Panc1 (cell line): Measurements from ENCODE around the gene IGFLR1. TPM values are rescaled to one million over a fixed set of nuclear protein-coding genes. Genes with fewer than 3 reads are reported as not detected.

Experiments
- ATAC-seq: fragments of 200-7000 bp; cut with Tn5 transposase; 2 replicates; pipeline ENCODE4 v1.9.1; 2020; ENCODE audit warnings: mild to moderate bottlenecking, moderate library complexity
- BruUV-seq: library from RNA; stranded (reverse); fragments of 400-500 nt; replicated peaks from 2 replicates; lab custom pipeline; 2021; lab: Mats Ljungman, UMichigan
- CTCF ChIA-PET: fragments of 300-600 bp; sonication (Branson Sonifier 250); formaldehyde crosslinking; loops from one replicate; lab custom pipeline; 2022; ENCODE audit warnings: antibody characterized with exemption; lab: Charles Lee
- POLR2A ChIA-PET: fragments of 300-600 bp; sonication (Branson Sonifier 250); formaldehyde crosslinking; loops from one replicate; lab custom pipeline; 2022; ENCODE audit warnings: antibody characterized with exemption; lab: Charles Lee
- DNase-seq: peaks from one replicate; pipeline ENCODE4 v3.0.0-alpha.2; 2010; ENCODE audit warnings: low read depth, low spot score
- H3K27ac ChIP-seq: 2 replicates; pipeline ENCODE4 v1.5.1; 2011; ENCODE audit warnings: mild to moderate bottlenecking, low read length, inconsistent platforms
- H3K27me3 ChIP-seq: fragments of 200-500 bp; sonication (Bioruptor generic); 2 replicates; pipeline ENCODE4 v1.6.0; 2014; ENCODE audit warnings: low read length, inconsistent platforms; ENCODE audit not compliant: control insufficient read depth, insufficient read depth
- H3K36me3 ChIP-seq: fragments of 200-500 bp; sonication (Bioruptor generic); 2 replicates; pipeline ENCODE4 v1.5.1; 2014; ENCODE audit warnings: inconsistent platforms, mild to moderate bottlenecking, low read length, moderate library complexity; ENCODE audit not compliant: control insufficient read depth, insufficient read depth
- H3K4me1 ChIP-seq: 2 replicates; pipeline ENCODE4 v1.5.1; 2011; ENCODE audit warnings: inconsistent platforms, mild to moderate bottlenecking, low read length, moderate library complexity; ENCODE audit not compliant: control insufficient read depth, insufficient read depth
- H3K4me3 ChIP-seq, 2 experiments: 2 replicates each; pipeline ENCODE4 v1.5.1; 2011 to 2012; ENCODE audit warnings: low read depth in 2 of 2, low read length in 2 of 2, mild to moderate bottlenecking in 2 of 2, inconsistent platforms in 1 of 2, moderate library complexity in 1 of 2
- H3K9me3 ChIP-seq: fragments of 200-500 bp; sonication (Bioruptor generic); 2 replicates; pipeline ENCODE4 v1.5.1; 2014; ENCODE audit warnings: low read depth, mild to moderate bottlenecking, inconsistent platforms, low read length, moderate library complexity; ENCODE audit not compliant: control insufficient read depth, insufficient read depth
- POLR2AphosphoS5 ChIP-seq: IDR thresholded peaks from 2 replicates; pipeline ENCODE4 v1.6.1; 2012; ENCODE audit warnings: mild to moderate bottlenecking, low read depth, low read length, moderate library complexity
- SIN3A ChIP-seq: IDR thresholded peaks from 2 replicates; pipeline ENCODE4 v1.6.1; 2012; ENCODE audit warnings: low read depth, mild to moderate bottlenecking, low read length, moderate library complexity, borderline replicate concordance; ENCODE audit not compliant: insufficient read depth
- TCF7L2 ChIP-seq: IDR thresholded peaks from 2 replicates; pipeline ENCODE4 v1.6.1; 2011; ENCODE audit warnings: mild to moderate bottlenecking, low read depth, low read length, inconsistent platforms
- in situ Hi-C: cut with HindIII; loops from 2 replicates; pipeline ENCODE4 v1.10.0; 2016; ENCODE audit warnings: low sequenced_read_pairs, low pct_unique_long_range_greater_than_20kb
- intact Hi-C: fragments of 100-400 bp; cut with micrococcal nuclease; formaldehyde crosslinking; loops from one replicate; pipeline ENCODE4 v1.10.0; 2022; ENCODE audit not compliant: unreplicated experiment
- total RNA-seq: library from RNA; stranded (reverse); gene quantifications from one replicate; pipeline ENCODE4 v1.2.1, GENCODE V29; 2021; ENCODE audit not compliant: unreplicated experiment
- TF ChIP-seq, protein P1 (sequence below): fragments of 450-650 bp; IDR thresholded peaks from 2 replicates; pipeline ENCODE4 v1.5.1; 2017; ENCODE audit warnings: mild to moderate bottlenecking
- TF ChIP-seq, protein P2 (sequence below), 2 experiments: IDR thresholded peaks; 2 replicates each; pipeline ENCODE4 v1.6.1; 2011 to 2012; ENCODE audit warnings: low read depth in 2 of 2, control low read depth in 1 of 2, low read length in 1 of 2, mild to moderate bottlenecking in 1 of 2, moderate library complexity in 1 of 2; ENCODE audit not compliant: insufficient read depth in 1 of 2

The IGFLR1 gene
- total RNA-seq, 1 experiment from 2014 or later, result 12.5 TPM

DNA sequence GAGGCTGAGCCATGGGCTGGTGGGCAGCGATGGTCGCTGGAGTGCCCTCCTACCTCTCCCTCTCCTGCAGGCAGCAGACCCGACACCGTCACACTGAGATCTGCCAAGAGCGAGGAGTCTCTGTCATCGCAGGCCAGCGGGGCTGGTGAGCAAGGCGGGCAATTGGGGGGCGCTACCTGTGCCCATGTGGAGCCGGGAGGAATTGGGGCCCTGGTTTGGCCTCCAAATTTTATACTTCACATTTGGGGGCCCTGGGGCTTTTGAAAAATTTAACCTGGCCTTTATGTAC is 43.0 kb upstream of the IGFLR1 start:
- Histone ChIP-seq H3K4me3 (no peak overlapping the region), H3K9me3 (no peaks in the 10 kb centered on the region), H3K36me3 (no peaks in the 10 kb centered on the region), H3K4me1 (no peaks in the 10 kb centered on the region; the same call in 1 of the 2 replicates), H3K27ac (no peak overlapping the region), H3K27me3 (no peaks in the 10 kb centered on the region)
- POLR2A ChIA-PET, result no interaction called here
- TF ChIP-seq, protein P1, sequence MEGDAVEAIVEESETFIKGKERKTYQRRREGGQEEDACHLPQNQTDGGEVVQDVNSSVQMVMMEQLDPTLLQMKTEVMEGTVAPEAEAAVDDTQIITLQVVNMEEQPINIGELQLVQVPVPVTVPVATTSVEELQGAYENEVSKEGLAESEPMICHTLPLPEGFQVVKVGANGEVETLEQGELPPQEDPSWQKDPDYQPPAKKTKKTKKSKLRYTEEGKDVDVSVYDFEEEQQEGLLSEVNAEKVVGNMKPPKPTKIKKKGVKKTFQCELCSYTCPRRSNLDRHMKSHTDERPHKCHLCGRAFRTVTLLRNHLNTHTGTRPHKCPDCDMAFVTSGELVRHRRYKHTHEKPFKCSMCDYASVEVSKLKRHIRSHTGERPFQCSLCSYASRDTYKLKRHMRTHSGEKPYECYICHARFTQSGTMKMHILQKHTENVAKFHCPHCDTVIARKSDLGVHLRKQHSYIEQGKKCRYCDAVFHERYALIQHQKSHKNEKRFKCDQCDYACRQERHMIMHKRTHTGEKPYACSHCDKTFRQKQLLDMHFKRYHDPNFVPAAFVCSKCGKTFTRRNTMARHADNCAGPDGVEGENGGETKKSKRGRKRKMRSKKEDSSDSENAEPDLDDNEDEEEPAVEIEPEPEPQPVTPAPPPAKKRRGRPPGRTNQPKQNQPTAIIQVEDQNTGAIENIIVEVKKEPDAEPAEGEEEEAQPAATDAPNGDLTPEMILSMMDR, result no peak
- no peak for TF ChIP-seq POLR2AphosphoS5
- TF ChIP-seq, protein P2, sequence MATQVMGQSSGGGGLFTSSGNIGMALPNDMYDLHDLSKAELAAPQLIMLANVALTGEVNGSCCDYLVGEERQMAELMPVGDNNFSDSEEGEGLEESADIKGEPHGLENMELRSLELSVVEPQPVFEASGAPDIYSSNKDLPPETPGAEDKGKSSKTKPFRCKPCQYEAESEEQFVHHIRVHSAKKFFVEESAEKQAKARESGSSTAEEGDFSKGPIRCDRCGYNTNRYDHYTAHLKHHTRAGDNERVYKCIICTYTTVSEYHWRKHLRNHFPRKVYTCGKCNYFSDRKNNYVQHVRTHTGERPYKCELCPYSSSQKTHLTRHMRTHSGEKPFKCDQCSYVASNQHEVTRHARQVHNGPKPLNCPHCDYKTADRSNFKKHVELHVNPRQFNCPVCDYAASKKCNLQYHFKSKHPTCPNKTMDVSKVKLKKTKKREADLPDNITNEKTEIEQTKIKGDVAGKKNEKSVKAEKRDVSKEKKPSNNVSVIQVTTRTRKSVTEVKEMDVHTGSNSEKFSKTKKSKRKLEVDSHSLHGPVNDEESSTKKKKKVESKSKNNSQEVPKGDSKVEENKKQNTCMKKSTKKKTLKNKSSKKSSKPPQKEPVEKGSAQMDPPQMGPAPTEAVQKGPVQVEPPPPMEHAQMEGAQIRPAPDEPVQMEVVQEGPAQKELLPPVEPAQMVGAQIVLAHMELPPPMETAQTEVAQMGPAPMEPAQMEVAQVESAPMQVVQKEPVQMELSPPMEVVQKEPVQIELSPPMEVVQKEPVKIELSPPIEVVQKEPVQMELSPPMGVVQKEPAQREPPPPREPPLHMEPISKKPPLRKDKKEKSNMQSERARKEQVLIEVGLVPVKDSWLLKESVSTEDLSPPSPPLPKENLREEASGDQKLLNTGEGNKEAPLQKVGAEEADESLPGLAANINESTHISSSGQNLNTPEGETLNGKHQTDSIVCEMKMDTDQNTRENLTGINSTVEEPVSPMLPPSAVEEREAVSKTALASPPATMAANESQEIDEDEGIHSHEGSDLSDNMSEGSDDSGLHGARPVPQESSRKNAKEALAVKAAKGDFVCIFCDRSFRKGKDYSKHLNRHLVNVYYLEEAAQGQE (IDR thresholded peaks at IDR 0.05; ENCODE audit: insufficient read depth in 1 of 2, low read depth in 2 of 2, low read length in 1 of 2), result no peak
- no peak for TF ChIP-seq SIN3A
- no peak for TF ChIP-seq TCF7L2
- in situ Hi-C loops (no loop called here), intact Hi-C loops (no loop called here)
- CTCF ChIA-PET, result no interaction called here
- ATAC-seq (no peak), DNase-seq (no peak)
- BruUV-seq, result no TSS peak

DNA sequence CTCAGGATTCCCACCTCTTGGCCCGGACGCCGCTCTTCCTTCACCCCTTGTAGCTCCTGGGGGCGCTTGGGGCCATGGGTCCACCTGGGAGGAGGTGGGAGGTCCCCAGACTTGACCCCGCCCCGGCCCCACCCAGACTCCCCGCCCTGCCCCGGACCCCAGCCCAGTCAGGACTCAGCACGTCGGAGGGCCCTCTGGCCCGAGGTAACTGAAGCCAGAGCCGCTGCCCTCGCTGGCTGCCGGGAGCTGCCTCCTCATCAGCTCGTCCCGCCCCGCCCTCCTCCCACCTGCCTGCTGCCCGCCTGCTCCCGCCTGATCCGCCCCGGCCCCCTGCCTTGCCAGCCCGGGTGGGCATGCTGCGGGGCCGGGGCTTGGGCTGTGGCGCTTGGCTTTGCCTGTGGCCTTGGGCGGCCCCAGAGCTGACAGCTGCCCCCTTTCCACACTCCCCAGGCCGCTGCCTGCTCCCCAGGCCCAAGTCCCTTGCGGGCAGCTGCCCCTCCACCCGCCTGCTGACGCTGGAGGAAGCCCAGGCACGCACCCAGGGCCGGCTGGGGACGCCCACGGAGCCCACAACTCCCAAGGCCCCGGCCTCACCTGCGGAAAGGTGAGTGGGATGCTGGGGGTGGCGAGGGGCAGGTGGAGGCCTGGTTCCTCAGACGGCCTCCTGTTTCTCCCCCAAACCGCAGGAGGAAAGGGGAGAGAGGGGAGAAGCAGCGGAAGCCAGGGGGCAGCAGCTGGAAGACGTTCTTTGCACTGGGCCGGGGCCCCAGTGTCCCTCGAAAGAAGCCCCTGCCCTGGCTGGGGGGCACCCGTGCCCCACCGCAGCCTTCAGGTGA is 42.5 kb upstream of the IGFLR1 start:
- intact Hi-C loops (no loop called here), in situ Hi-C loops (no loop called here)
- no peak for DNase-seq
- no peaks in the 10 kb centered on the region for H3K9me3 ChIP-seq
- no TSS peak for BruUV-seq
- H3K4me1 ChIP-seq, result no peaks in the 10 kb centered on the region; the same call in 1 of the 2 replicates
- TF ChIP-seq, protein P2 (IDR thresholded peaks at IDR 0.05; ENCODE audit: insufficient read depth in 1 of 2, low read depth in 2 of 2, low read length in 1 of 2), result no peak
- TF ChIP-seq POLR2AphosphoS5 (no peak), SIN3A (no peak), TCF7L2 (no peak)
- TF ChIP-seq, protein P1, result no peak
- ATAC-seq, result no peak
- ChIA-PET POLR2A (interaction anchor here (0.7 kb wide), 1 partner anchor 71 kb away, joined by 15 read pairs; no protein-coding TSS in a partner anchor), CTCF (interaction anchor here (0.6 to 0.7 kb wide), 2 partner anchors 23 to 35 kb away, joined by 4 read pairs; no protein-coding TSS in a partner anchor)
- no peaks in the 10 kb centered on the region for H3K27me3 ChIP-seq
- H3K4me3 ChIP-seq, result no peak overlapping the region
- H3K27ac ChIP-seq, result no peak overlapping the region
- no peaks in the 10 kb centered on the region for H3K36me3 ChIP-seq
